GM21447 (cell line): ENCODE data around the gene EML6.

ENCODE experiments used
- ATAC-seq: cut with Tn5 transposase; IDR thresholded peaks from one replicate; pipeline ENCODE4 v1.9.1; 2021; ENCODE audit not compliant: unreplicated experiment

EML6 gene

GRCh38 chr2:54750040-54750439 is 26.6 kb downstream of the EML6 start:
- no peak for ATAC-seq

GRCh38 chr2:54752439-54752838 is 29.0 kb downstream of the EML6 start:
- ATAC-seq: no peak

GRCh38 chr2:54755641-54756326 is 32.3 kb downstream of the EML6 start:
- peak; percentile 74 for ATAC-seq

- ATAC-seq: peak; percentile 34
These were observed 34.0 kb downstream of the EML6 start for GRCh38 chr2:54757500-54757899.

- ATAC-seq: no peak
These were observed 35.5 kb downstream of the EML6 start for GRCh38 chr2:54758951-54759350.

- no peak for ATAC-seq
These were observed 36.8 kb downstream of the EML6 start for GRCh38 chr2:54760310-54760709.

- ATAC-seq: no peak
These were observed 40.3 kb downstream of the EML6 start for GRCh38 chr2:54763636-54764291.

- no peak for ATAC-seq
These were observed 44.5 kb downstream of the EML6 start for GRCh38 chr2:54767921-54768320.

GRCh38 chr2:54768772-54769428 is 45.4 kb downstream of the EML6 start:
- ATAC-seq: no peak

GRCh38 chr2:54770211-54770610 is 46.7 kb downstream of the EML6 start:
- no peak for ATAC-seq

GRCh38 chr2:54770676-54771075 is 47.2 kb downstream of the EML6 start:
- ATAC-seq: no peak

GRCh38 chr2:54771166-54771885 is 47.9 kb downstream of the EML6 start:
- no peak for ATAC-seq

- ATAC-seq: no peak
These were observed 48.6 kb downstream of the EML6 start for GRCh38 chr2:54772110-54772509.

- no peak for ATAC-seq
These were observed 49.1 kb downstream of the EML6 start for GRCh38 chr2:54772531-54772930.

- ATAC-seq: no peak
These were observed 49.8 kb downstream of the EML6 start for GRCh38 chr2:54773233-54773632.

- ATAC-seq: no peak
These were observed 50.4 kb downstream of the EML6 start for GRCh38 chr2:54773838-54774237.

GRCh38 chr2:54775710-54776109 is 52.2 kb downstream of the EML6 start:
- ATAC-seq: no peak

GRCh38 chr2:54776494-54776893 is 53.0 kb downstream of the EML6 start:
- ATAC-seq: no peak

GRCh38 chr2:54783349-54783748 is 59.9 kb downstream of the EML6 start:
- ATAC-seq: no peak

GRCh38 chr2:54787270-54787669 is 63.8 kb downstream of the EML6 start:
- ATAC-seq: no peak

- ATAC-seq: no peak
These were observed 64.4 kb downstream of the EML6 start for GRCh38 chr2:54787755-54788366.
